ACC112 (cell line): ENCODE data around the gene UBA6.

ENCODE experiments used
- H2AFZ ChIP-seq: fragments of 200-600 bp; sonication (generic); one replicate; pipeline ENCODE4 v1.6.0; 2017; ENCODE audit warnings: antibody characterized with exemption, low read length; ENCODE audit not compliant: unreplicated experiment
- H3K27ac ChIP-seq: fragments of 200-600 bp; sonication (generic); 2 replicates; pipeline ENCODE4 v1.5.1; 2014; ENCODE audit warnings: low read depth, mild to moderate bottlenecking, antibody characterized with exemption, low read length, moderate library complexity
- H3K27me3 ChIP-seq: fragments of 200-600 bp; sonication (generic); 2 replicates; pipeline ENCODE4 v1.6.1; 2014; ENCODE audit warnings: mild to moderate bottlenecking, antibody characterized with exemption, low read length, moderate library complexity, mixed read lengths; ENCODE audit not compliant: insufficient read depth
- H3K36me3 ChIP-seq: fragments of 200-600 bp; sonication (generic); 2 replicates; pipeline ENCODE4 v1.6.1; 2016; ENCODE audit warnings: mild to moderate bottlenecking, antibody characterized with exemption, low read length, moderate library complexity, mixed read lengths; ENCODE audit not compliant: insufficient read depth
- H3K4me1 ChIP-seq: fragments of 200-600 bp; sonication (generic); one replicate; pipeline ENCODE4 v1.6.1; 2016; ENCODE audit warnings: low read length, mixed read lengths; ENCODE audit not compliant: insufficient read depth, unreplicated experiment, control insufficient read depth
- H3K4me3 ChIP-seq: fragments of 200-600 bp; sonication (generic); 2 replicates; pipeline ENCODE4 v1.5.1; 2014; ENCODE audit warnings: mild to moderate bottlenecking, low read depth, low read length
- H3K79me2 ChIP-seq: fragments of 200-600 bp; sonication (generic); one replicate; pipeline ENCODE4 v1.6.0; 2016; ENCODE audit warnings: low read length; ENCODE audit not compliant: control insufficient read depth, unreplicated experiment, insufficient read depth

UBA6 gene

GRCh38 chr4:67725981-67726380 is 25.0 kb upstream of the UBA6 start:
- no peaks in the 10 kb centered on the region for H3K79me2 ChIP-seq
- peaks cover 16% of the 10 kb centered on the region; the same call in 1 of the 2 replicates for H3K36me3 ChIP-seq
- H3K27ac ChIP-seq: peak overlapping the region; percentile 78
- H2AFZ ChIP-seq: peak overlapping the region; percentile 56
- peaks cover 38% of the 10 kb centered on the region for H3K4me1 ChIP-seq
- H3K27me3 ChIP-seq: no peaks in the 10 kb centered on the region
- peak overlapping the region; percentile 33; the same call in 1 of the 2 replicates for H3K4me3 ChIP-seq

- H3K79me2 ChIP-seq: no peaks in the 10 kb centered on the region
- H3K4me1 ChIP-seq: peaks cover 38% of the 10 kb centered on the region
- no peak overlapping the region for H3K4me3 ChIP-seq
- no peak overlapping the region for H2AFZ ChIP-seq
- peaks cover 21% of the 10 kb centered on the region; the same call in 1 of the 2 replicates for H3K36me3 ChIP-seq
- no peak overlapping the region for H3K27ac ChIP-seq
- no peaks in the 10 kb centered on the region for H3K27me3 ChIP-seq
Measured at GRCh38 chr4:67725132-67725531, 24.2 kb upstream of the UBA6 start.

- no peaks in the 10 kb centered on the region for H3K27me3 ChIP-seq
- no peak overlapping the region for H2AFZ ChIP-seq
- H3K36me3 ChIP-seq: peaks cover 15% of the 10 kb centered on the region; the same call in 1 of the 2 replicates
- no peak overlapping the region for H3K4me3 ChIP-seq
- no peak overlapping the region for H3K27ac ChIP-seq
- no peaks in the 10 kb centered on the region for H3K79me2 ChIP-seq
- peaks cover 38% of the 10 kb centered on the region for H3K4me1 ChIP-seq
Measured at GRCh38 chr4:67723949-67724348, 23.0 kb upstream of the UBA6 start.

- H3K4me3 ChIP-seq: no peak overlapping the region
- peaks cover 38% of the 10 kb centered on the region for H3K4me1 ChIP-seq
- no peaks in the 10 kb centered on the region for H3K79me2 ChIP-seq
- H2AFZ ChIP-seq: no peak overlapping the region
- no peaks in the 10 kb centered on the region for H3K27me3 ChIP-seq
- peaks cover 9% of the 10 kb centered on the region; the same call in 1 of the 2 replicates for H3K36me3 ChIP-seq
- no peak overlapping the region for H3K27ac ChIP-seq
Measured at GRCh38 chr4:67723341-67723740, 22.4 kb upstream of the UBA6 start.

GRCh38 chr4:67721770-67722597 is 21.0 kb upstream of the UBA6 start:
- no peaks in the 10 kb centered on the region for H3K79me2 ChIP-seq
- H3K36me3 ChIP-seq: peaks cover 9% of the 10 kb centered on the region; the same call in 1 of the 2 replicates
- no peak overlapping the region for H2AFZ ChIP-seq
- H3K27ac ChIP-seq: peak overlapping the region; percentile 30; the same call in 1 of the 2 replicates
- peaks cover 31% of the 10 kb centered on the region for H3K4me1 ChIP-seq
- H3K4me3 ChIP-seq: no peak overlapping the region
- H3K27me3 ChIP-seq: no peaks in the 10 kb centered on the region

- H2AFZ ChIP-seq: no peak overlapping the region
- H3K27me3 ChIP-seq: no peaks in the 10 kb centered on the region
- H3K4me3 ChIP-seq: no peak overlapping the region
- H3K4me1 ChIP-seq: peaks cover 27% of the 10 kb centered on the region
- H3K79me2 ChIP-seq: no peaks in the 10 kb centered on the region
- H3K36me3 ChIP-seq: peaks cover 9% of the 10 kb centered on the region; the same call in 1 of the 2 replicates
- peak overlapping the region; percentile 30; the same call in 1 of the 2 replicates for H3K27ac ChIP-seq
Measured at GRCh38 chr4:67721315-67721769, 20.4 kb upstream of the UBA6 start.

- Histone ChIP-seq H2AFZ (no peak overlapping the region), H3K79me2 (peaks cover 2% of the 10 kb centered on the region), H3K4me1 (peaks cover 14% of the 10 kb centered on the region), H3K36me3 (peaks cover 9% of the 10 kb centered on the region; the same call in 1 of the 2 replicates), H3K4me3 (no peak overlapping the region), H3K27ac (no peak overlapping the region), H3K27me3 (no peaks in the 10 kb centered on the region)
Measured at GRCh38 chr4:67719953-67720617, 19.1 kb upstream of the UBA6 start.

GRCh38 chr4:67718848-67719247 is 17.9 kb upstream of the UBA6 start:
- Histone ChIP-seq H3K27ac (no peak overlapping the region), H2AFZ (no peak overlapping the region), H3K79me2 (peaks cover 7% of the 10 kb centered on the region), H3K36me3 (peaks cover 9% of the 10 kb centered on the region; the same call in 1 of the 2 replicates), H3K4me3 (no peak overlapping the region), H3K4me1 (peaks cover 24% of the 10 kb centered on the region), H3K27me3 (no peaks in the 10 kb centered on the region)

GRCh38 chr4:67717586-67717985 is 16.6 kb upstream of the UBA6 start:
- H3K27ac ChIP-seq: no peak overlapping the region
- no peaks in the 10 kb centered on the region for H3K27me3 ChIP-seq
- H3K4me3 ChIP-seq: no peak overlapping the region
- peaks cover 9% of the 10 kb centered on the region; the same call in 1 of the 2 replicates for H3K36me3 ChIP-seq
- H2AFZ ChIP-seq: no peak overlapping the region
- H3K4me1 ChIP-seq: peaks cover 32% of the 10 kb centered on the region
- peaks cover 7% of the 10 kb centered on the region for H3K79me2 ChIP-seq

GRCh38 chr4:67714955-67715354 is 14.0 kb upstream of the UBA6 start:
- peaks cover 11% of the 10 kb centered on the region for H3K79me2 ChIP-seq
- peaks cover 18% of the 10 kb centered on the region for H3K4me1 ChIP-seq
- H3K4me3 ChIP-seq: no peak overlapping the region
- H3K36me3 ChIP-seq: no peaks in the 10 kb centered on the region
- H3K27ac ChIP-seq: peak overlapping the region; percentile 60
- H3K27me3 ChIP-seq: no peaks in the 10 kb centered on the region
- no peak overlapping the region for H2AFZ ChIP-seq
